NCI-H2227 (cell line): ENCODE measurements around the gene RSPH9.
"Not testable (repeated sequence)": the region's sequence is repeated elsewhere in the genome, so short reads cannot be mapped to it uniquely, and the experiment has no call there.

ENCODE experiments used
- DNase-seq: peaks from one replicate; lab custom pipeline; 2025; ENCODE audit not compliant: unreplicated experiment; lab: John Stamatoyannopoulos, UW

The RSPH9 gene

GRCh38 chr6:43628393-43629103 lies 16.3 kb upstream of the RSPH9 start:
- peak; percentile 52 for DNase-seq

- DNase-seq, result peak; percentile 98
These were observed 15.7 kb upstream of the RSPH9 start, which contains the start of gene GTPBP2 for GRCh38 chr6:43629104-43629504. Gene GTPBP2 (minus strand): TSS chr6:43629264. CDS start chr6:43629162, 102 bp downstream.

- peak; percentile 92 for DNase-seq
These were observed 15.1 kb upstream of the RSPH9 start for GRCh38 chr6:43629505-43630300.

- no peak for DNase-seq
These were observed 13.7 kb upstream of the RSPH9 start for GRCh38 chr6:43630980-43631619.

- not testable (repeated sequence) for DNase-seq
These were observed 11.8 kb upstream of the RSPH9 start for GRCh38 chr6:43633002-43633401.

- no peak for DNase-seq
These were observed 10.0 kb upstream of the RSPH9 start for GRCh38 chr6:43634702-43635303.

- peak; percentile 85 for DNase-seq
These were observed 9.2 kb upstream of the RSPH9 start, which contains the start of gene MAD2L1BP for GRCh38 chr6:43635387-43636307. Gene MAD2L1BP (plus strand): TSS chr6:43635840. CDS start chr6:43635876, 36 bp downstream.

- DNase-seq, result no peak
These were observed 8.6 kb upstream of the RSPH9 start for GRCh38 chr6:43636308-43636659.

GRCh38 chr6:43639984-43640800 lies 4.6 kb upstream of the RSPH9 start:
- no peak for DNase-seq

GRCh38 chr6:43645613-43645964 lies 753 bp downstream of the RSPH9 start:
- DNase-seq, result no peak

GRCh38 chr6:43647613-43648012 lies 2.8 kb downstream of the RSPH9 start:
- DNase-seq, result no peak

- DNase-seq, result no peak
These were observed 3.4 kb downstream of the RSPH9 start for GRCh38 chr6:43648248-43648647.

- DNase-seq, result not testable (repeated sequence)
These were observed 8.0 kb downstream of the RSPH9 start for GRCh38 chr6:43652822-43653221.

- DNase-seq, result no peak
These were observed 12.5 kb downstream of the RSPH9 start for GRCh38 chr6:43657221-43657802.

GRCh38 chr6:43658161-43658560 lies 13.3 kb downstream of the RSPH9 start:
- DNase-seq, result no peak

- DNase-seq, result not testable (repeated sequence)
These were observed 18.1 kb downstream of the RSPH9 start for GRCh38 chr6:43662948-43663347.

- DNase-seq, result no peak
These were observed 20.5 kb downstream of the RSPH9 start for GRCh38 chr6:43665376-43665775.

- DNase-seq, result no peak
These were observed 21.5 kb downstream of the RSPH9 start for GRCh38 chr6:43666196-43666920.
